Mesendoderm (in vitro differentiated cells): ENCODE measurements around the gene NOB1.
A peak's percentile ranks its signal among the peaks of the same experiment; 100 is the strongest.
"Not testable (repeated sequence)": the region's sequence is repeated elsewhere in the genome, so short reads cannot be mapped to it uniquely, and the experiment has no call there.

Experiments used
- DNase-seq: peaks from one replicate; pipeline ENCODE4 v3.0.0; 2013
- H2AK5ac ChIP-seq: 2 replicates; pipeline ENCODE4 v1.6.1; 2013; ENCODE audit warnings: low read length, inconsistent platforms
- H2BK120ac ChIP-seq: 2 replicates; pipeline ENCODE4 v1.6.1; 2013; ENCODE audit warnings: low read depth, mild to moderate bottlenecking, low read length, moderate library complexity, mixed read lengths
- H2BK15ac ChIP-seq: replicated peaks from 2 replicates; pipeline ENCODE4 v1.6.1; 2013; ENCODE audit warnings: low read depth, mild to moderate bottlenecking, moderate library complexity
- H2BK5ac ChIP-seq: 2 replicates; pipeline ENCODE4 v1.6.1; 2013; ENCODE audit warnings: low read length, inconsistent platforms
- H3K18ac ChIP-seq: 2 replicates; pipeline ENCODE4 v1.6.1; 2013; ENCODE audit warnings: mild to moderate bottlenecking, low read length, mixed read lengths
- H3K23ac ChIP-seq: one replicate; pipeline ENCODE4 v1.6.1; 2013; ENCODE audit warnings: low read length
- H3K27ac ChIP-seq: 2 replicates; pipeline ENCODE4 v1.5.1; 2013; ENCODE audit warnings: low read depth, mild to moderate bottlenecking, inconsistent platforms, low read length, moderate library complexity
- H3K27me3 ChIP-seq: 2 replicates; pipeline ENCODE4 v1.6.1; 2013; ENCODE audit warnings: low read length, control low read depth, mild to moderate bottlenecking, inconsistent platforms; ENCODE audit not compliant: insufficient read depth, poor library complexity
- H3K36me3 ChIP-seq: 2 replicates; pipeline ENCODE4 v1.6.1; 2013; ENCODE audit warnings: low read length, inconsistent platforms; ENCODE audit not compliant: control insufficient read depth, insufficient read depth
- H3K4ac ChIP-seq: one replicate; pipeline ENCODE4 v1.6.1; 2013; ENCODE audit warnings: low read depth, mild to moderate bottlenecking, low read length, moderate library complexity
- H3K4me1 ChIP-seq: 2 replicates; pipeline ENCODE4 v1.6.1; 2013; ENCODE audit warnings: low read depth, low read length, inconsistent platforms; ENCODE audit not compliant: control insufficient read depth
- H3K4me2 ChIP-seq: 2 replicates; pipeline ENCODE4 v1.6.1; 2013; ENCODE audit warnings: low read length
- H3K4me3 ChIP-seq: 2 replicates; pipeline ENCODE4 v1.5.1; 2013; ENCODE audit warnings: mild to moderate bottlenecking, low read length
- H3K56ac ChIP-seq: one replicate; pipeline ENCODE4 v1.6.1; 2013; ENCODE audit warnings: low read length
- H3K79me1 ChIP-seq: 2 replicates; pipeline ENCODE4 v1.6.1; 2013; ENCODE audit warnings: low read length, inconsistent platforms
- H3K79me2 ChIP-seq: 2 replicates; pipeline ENCODE4 v1.6.1; 2013; ENCODE audit warnings: mild to moderate bottlenecking, low read length; ENCODE audit not compliant: control insufficient read depth, insufficient read depth
- H3K9ac ChIP-seq: 2 replicates; pipeline ENCODE4 v1.6.1; 2013; ENCODE audit warnings: low read length, inconsistent platforms
- H4K5ac ChIP-seq: one replicate; pipeline ENCODE4 v1.6.1; 2013; ENCODE audit warnings: low read length
- H4K8ac ChIP-seq: one replicate; pipeline ENCODE4 v1.6.1; 2013; ENCODE audit warnings: low read depth, mild to moderate bottlenecking, control low read depth, low read length, moderate library complexity
- WGBS: extraction: QIAGEN DNeasy Blood & Tissue Kit; methylation state at CpG from one replicate; pipeline ENCODE4 v1.1.7; 2013; ENCODE audit warnings: low lambda C conversion rate, missing lambda C conversion rate; ENCODE audit not compliant: insufficient coverage; ENCODE audit errors: extremely low coverage; 5-methylcytosine and 5-hydroxymethylcytosine counted together

NOB1 gene

DNA sequence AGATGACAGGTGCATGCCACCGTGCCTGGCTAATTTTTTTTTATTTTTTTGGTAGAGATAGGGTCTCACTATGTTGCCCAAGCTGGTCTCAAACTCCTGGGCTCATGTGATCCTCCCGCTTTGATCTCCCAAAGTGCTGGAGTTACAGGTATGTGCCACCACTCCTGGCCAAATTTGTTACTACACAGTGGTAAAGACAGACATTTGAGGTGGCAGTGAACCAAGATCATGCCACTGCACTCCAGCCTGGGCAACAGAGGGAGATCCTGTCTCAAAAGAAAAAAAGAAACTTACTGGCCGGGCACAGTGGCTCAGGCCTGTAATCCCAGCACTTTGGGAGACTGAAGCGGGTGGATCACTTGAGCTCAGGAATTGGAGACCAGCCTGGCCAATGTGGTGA, 25.7 kb downstream of the NOB1 start:
- not testable (repeated sequence) for H3K27ac ChIP-seq, DNase-seq, H3K9ac ChIP-seq, H3K4me1 ChIP-seq, H3K4ac ChIP-seq, H3K36me3 ChIP-seq, H3K27me3 ChIP-seq, H2BK15ac ChIP-seq, H2AK5ac ChIP-seq, H2BK120ac ChIP-seq, H3K79me1 ChIP-seq, H3K23ac ChIP-seq, H2BK5ac ChIP-seq, H3K79me2 ChIP-seq, H3K4me3 ChIP-seq, H3K18ac ChIP-seq, H4K8ac ChIP-seq, H3K4me2 ChIP-seq, H3K56ac ChIP-seq, H4K5ac ChIP-seq
- WGBS, result no CpG with 5 or more reads among the region's 4 CpGs

DNA sequence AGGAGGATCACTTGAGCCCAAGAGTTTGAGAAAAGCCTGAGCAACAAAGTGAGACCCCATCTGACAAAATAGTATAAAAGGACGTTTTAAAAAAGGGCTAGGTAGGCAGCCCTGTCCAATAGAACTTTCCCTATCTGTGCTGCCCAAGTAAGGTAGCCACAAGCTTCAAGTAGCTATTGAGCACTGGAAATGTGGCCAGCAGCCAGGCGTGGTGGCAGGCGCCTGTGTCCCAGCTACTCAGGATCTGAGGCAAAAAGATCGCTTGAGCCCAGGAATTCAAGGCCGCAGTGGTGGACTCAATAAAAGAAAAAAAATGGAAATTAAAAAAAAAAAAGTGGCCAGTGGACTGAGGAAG, 26.8 kb downstream of the NOB1 start:
- H2BK120ac ChIP-seq, result peak overlapping the region; percentile 56
- no peak overlapping the region for H4K8ac ChIP-seq
- no peaks in the 10 kb centered on the region for H3K79me1 ChIP-seq
- H3K4ac ChIP-seq, result peak overlapping the region; percentile 97
- no peak overlapping the region for H3K4me3 ChIP-seq
- no peaks in the 10 kb centered on the region for H3K27me3 ChIP-seq
- no CpG with 5 or more reads among the region's 5 CpGs for WGBS
- peak overlapping the region; percentile 99 for H3K27ac ChIP-seq
- H3K23ac ChIP-seq, result no peak overlapping the region
- H2BK15ac ChIP-seq, result no peak overlapping the region
- H2AK5ac ChIP-seq, result peak overlapping the region; percentile 17
- no peak for DNase-seq
- peaks cover 7% of the 10 kb centered on the region for H3K79me2 ChIP-seq
- H3K18ac ChIP-seq, result peak overlapping the region; percentile 81
- peak overlapping the region; percentile 99 for H3K56ac ChIP-seq
- H3K36me3 ChIP-seq, result no peaks in the 10 kb centered on the region
- peak overlapping the region; percentile 21 for H2BK5ac ChIP-seq
- no peak overlapping the region for H3K4me2 ChIP-seq
- peak overlapping the region; percentile 5 for H3K9ac ChIP-seq
- H4K5ac ChIP-seq, result no peak overlapping the region
- peaks cover 5% of the 10 kb centered on the region for H3K4me1 ChIP-seq

DNA sequence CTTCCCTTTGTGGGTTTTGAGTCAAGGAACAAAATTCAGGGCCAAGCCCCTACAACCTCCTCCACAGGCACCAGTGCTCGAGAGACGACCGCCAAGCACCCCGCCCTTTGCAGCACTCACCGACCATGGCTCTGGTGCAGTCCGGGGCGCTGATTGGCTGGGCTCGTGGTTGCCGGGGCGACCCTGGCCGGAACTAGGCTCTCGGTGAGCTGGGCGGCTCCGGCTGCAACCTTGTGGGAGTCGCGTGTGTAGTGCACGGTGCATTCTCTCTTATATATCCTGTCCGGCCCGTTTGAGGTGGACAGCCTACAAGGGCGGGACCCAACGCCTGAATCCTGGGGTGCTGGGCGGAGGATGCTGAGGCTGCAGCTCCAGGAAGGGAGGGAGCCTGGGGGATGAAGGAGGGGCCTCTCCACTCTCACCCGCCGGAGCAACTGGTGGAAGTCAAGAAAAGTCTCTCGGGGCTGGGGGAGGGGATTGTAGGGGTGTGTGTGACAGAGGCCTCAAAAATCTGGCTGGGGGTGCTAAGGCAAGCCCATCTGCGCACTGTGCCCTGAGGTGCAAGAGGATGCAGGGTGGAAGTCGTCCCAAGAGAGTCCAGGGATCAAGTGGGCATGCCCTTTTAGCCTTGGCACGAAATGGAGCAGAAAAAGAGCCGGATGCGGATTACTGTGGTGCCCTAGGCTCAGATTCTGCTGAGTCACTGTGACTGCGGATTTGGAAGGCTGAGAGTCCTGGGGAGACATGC, 28.2 kb downstream of the NOB1 start, which contains the start of gene NQO1:
NQO1 (minus strand) TSS at position 248 of the 748 bp plus-strand sequence; CDS start at position 127, 121 bp downstream.
- H2BK120ac ChIP-seq, result peak within 1 kb of the TSS; percentile 56
- H3K23ac ChIP-seq, result peak within 1 kb of the TSS; percentile 100

DNA sequence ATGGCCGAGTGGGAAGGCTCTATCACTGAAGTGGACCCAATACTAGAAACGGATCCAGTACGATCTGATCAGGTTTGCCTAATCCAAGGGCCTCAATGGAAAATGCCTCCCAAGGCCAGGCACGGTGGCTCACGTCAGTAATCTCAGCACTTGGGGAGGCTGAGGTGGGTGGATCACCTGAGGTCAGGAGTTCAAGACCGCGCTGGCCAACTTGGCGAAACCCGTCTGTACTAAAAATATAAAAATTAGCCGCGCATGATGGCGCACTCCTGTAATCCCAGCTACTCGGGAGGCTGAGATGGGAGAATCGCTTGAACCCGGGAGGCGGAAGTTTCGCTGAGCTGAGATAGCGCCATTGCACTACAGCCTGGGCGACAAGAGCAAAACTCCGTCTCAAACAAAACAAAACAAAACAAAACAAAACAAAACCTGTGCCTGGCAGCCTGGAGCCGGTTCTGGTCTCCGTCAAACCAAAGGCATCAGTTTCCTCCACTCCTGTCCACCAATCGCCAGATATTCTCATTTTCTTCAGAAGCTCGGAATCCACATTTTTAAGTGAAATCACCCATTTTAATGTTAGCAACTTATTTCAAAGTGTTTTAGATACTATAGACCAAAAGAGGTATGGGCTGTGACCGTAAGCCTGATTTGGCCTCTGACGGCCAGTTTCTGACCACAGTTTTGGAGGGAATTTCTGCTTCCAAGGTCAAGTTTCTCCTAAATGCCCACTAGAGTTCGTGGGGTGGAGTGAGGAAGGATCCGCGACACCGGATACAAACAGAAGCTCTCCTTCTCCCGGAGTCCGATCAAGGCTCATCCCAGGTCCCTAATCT, 29.0 kb downstream of the NOB1 start:
- Histone ChIP-seq H3K9ac (peak overlapping the region; percentile 95), H3K4me1 (peaks cover 5% of the 10 kb centered on the region), H3K79me1 (no peaks in the 10 kb centered on the region), H3K18ac (peak overlapping the region; percentile 76), H2BK120ac (no peak overlapping the region), H3K4me3 (peak overlapping the region; percentile 74), H3K4ac (peak overlapping the region; percentile 84), H3K27me3 (no peaks in the 10 kb centered on the region), H3K36me3 (no peaks in the 10 kb centered on the region), H2BK5ac (peak overlapping the region; percentile 91), H3K56ac (peak overlapping the region; percentile 93), H3K23ac (peak overlapping the region; percentile 66), H4K5ac (peak overlapping the region; percentile 97), H3K79me2 (peaks cover 7% of the 10 kb centered on the region), H3K27ac (peak overlapping the region; percentile 93), H3K4me2 (peak overlapping the region; percentile 88), H2BK15ac (peak overlapping the region; percentile 39), H2AK5ac (no peak overlapping the region), H4K8ac (peak overlapping the region; percentile 68)
- WGBS, result no CpG with 5 or more reads among the region's 32 CpGs
- DNase-seq, result no peak

More for the DNA sequence above, 28.2 kb downstream of the NOB1 start, which contains the start of gene NQO1:
- Histone ChIP-seq H3K18ac (peak within 1 kb of the TSS; percentile 81), H3K4me1 (peaks cover 5% of the 10 kb centered on the region), H3K9ac (peak within 1 kb of the TSS; percentile 95), H3K36me3 (no peaks in the 10 kb centered on the region), H4K8ac (peak within 1 kb of the TSS; percentile 68), H3K4me2 (peak within 1 kb of the TSS; percentile 96), H3K4ac (peak within 1 kb of the TSS; percentile 97), H2BK5ac (peak within 1 kb of the TSS; percentile 100), H3K27ac (peak within 1 kb of the TSS; percentile 99), H3K27me3 (no peaks in the 10 kb centered on the region), H2AK5ac (peak within 1 kb of the TSS; percentile 98), H4K5ac (peak within 1 kb of the TSS; percentile 97), H3K79me2 (peaks cover 7% of the 10 kb centered on the region), H3K56ac (peak within 1 kb of the TSS; percentile 99), H3K79me1 (no peaks in the 10 kb centered on the region), H3K4me3 (peak within 1 kb of the TSS; percentile 76), H2BK15ac (peak within 1 kb of the TSS; percentile 39)
- WGBS, result no CpG with 5 or more reads among the region's 31 CpGs
- peak; percentile 99 for DNase-seq

DNA sequence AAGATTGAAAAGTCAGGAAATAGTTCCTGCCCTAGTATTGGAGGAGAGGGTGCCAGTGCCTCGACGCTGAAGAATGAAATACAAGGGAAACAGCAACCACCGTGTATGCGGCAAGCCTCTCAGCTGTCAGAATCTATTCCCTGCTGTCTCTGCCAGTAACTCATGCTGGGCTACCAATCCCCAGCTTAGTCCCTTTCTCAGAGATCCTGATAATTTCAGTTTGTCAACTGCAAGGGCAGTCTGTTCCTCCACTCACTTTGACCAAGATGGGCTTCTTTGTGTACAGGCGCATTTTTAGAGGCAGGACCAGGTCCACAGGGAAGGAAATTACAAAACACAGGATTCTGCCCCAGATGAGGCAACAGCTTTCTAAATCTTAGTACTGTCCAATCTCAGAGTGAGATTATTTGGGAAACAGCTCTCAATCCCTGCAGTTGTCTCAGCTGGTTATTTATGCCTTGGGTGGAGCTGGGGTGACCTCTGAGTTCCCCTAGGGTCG, 29.7 kb downstream of the NOB1 start:
- H3K27me3 ChIP-seq, result no peaks in the 10 kb centered on the region
- peak; percentile 53 for DNase-seq
- no peak overlapping the region for H4K5ac ChIP-seq
- H3K18ac ChIP-seq, result peak overlapping the region; percentile 9
- H3K27ac ChIP-seq, result no peak overlapping the region
- no peak overlapping the region for H2BK120ac ChIP-seq
- no peaks in the 10 kb centered on the region for H3K79me1 ChIP-seq
- H3K23ac ChIP-seq, result peak overlapping the region; percentile 55
- no peak overlapping the region for H4K8ac ChIP-seq
- H3K56ac ChIP-seq, result peak overlapping the region; percentile 93
- no peak overlapping the region for H3K4me3 ChIP-seq
- no peak overlapping the region for H2BK15ac ChIP-seq
- H3K4me1 ChIP-seq, result peaks cover 5% of the 10 kb centered on the region
- H3K4me2 ChIP-seq, result peak overlapping the region; percentile 8
- H3K4ac ChIP-seq, result peak overlapping the region; percentile 39
- H2AK5ac ChIP-seq, result no peak overlapping the region
- H3K36me3 ChIP-seq, result no peaks in the 10 kb centered on the region
- peak overlapping the region; percentile 29 for H3K9ac ChIP-seq
- no CpG with 5 or more reads among the region's 6 CpGs for WGBS
- H3K79me2 ChIP-seq, result peaks cover 7% of the 10 kb centered on the region
- no peak overlapping the region for H2BK5ac ChIP-seq
